Activated CD8-positive, alpha-beta memory T cell treated with anti-CD3 and anti-CD28 coated beads, Interleukin-2, amount 50 U/mL, for 24 hours (primary cell): ENCODE results near the gene ATG16L1.
"Not testable (repeated sequence)": the region's sequence is repeated elsewhere in the genome, so short reads cannot be mapped to it uniquely, and the experiment has no call there.

Experiments used
- DNase-seq: peaks from one replicate; pipeline ENCODE4 v3.0.0-alpha.2; 2020; ENCODE audit errors: extremely low read depth

ATG16L1 gene

DNA sequence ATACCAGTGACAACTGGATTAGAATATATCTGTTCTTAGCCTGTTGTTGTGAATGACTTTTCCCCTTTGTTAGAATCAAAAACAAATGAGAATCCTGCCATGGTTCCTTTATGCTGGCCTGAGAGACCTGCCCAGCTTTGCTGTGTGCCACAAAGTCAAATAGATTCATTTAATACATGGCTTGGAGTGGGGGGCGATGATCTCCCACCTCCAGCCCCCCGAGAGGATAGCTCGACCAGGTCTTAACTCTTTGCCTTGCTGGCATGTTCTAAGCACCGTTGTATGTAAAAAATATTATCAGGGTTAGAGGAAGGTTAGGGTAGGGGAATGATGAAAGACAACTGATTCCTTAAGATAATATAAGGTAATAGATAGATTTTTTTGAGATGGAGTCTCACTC, 80.7 kb downstream of the ATG16L1 start:
- no peak for DNase-seq

DNA sequence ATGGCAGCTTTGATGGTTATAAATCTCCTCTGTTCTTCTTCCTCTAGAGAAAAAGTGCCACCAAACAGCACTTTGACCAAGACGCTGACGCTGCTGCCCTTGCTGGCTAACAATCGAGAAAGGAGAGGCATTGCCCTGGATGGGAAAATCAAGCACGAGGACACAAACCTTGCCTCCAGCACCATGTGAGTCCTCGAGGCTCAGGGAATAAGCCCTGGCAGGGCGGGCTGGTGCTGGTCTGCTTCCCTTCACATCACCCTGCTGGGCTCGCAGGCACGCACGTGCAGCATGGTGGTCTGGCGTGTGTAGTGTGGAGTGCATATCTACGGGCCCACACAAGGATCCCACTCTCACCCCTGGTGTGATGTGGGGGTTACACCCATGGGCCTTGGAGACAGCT, 83.4 kb downstream of the ATG16L1 start:
- no peak for DNase-seq

DNA sequence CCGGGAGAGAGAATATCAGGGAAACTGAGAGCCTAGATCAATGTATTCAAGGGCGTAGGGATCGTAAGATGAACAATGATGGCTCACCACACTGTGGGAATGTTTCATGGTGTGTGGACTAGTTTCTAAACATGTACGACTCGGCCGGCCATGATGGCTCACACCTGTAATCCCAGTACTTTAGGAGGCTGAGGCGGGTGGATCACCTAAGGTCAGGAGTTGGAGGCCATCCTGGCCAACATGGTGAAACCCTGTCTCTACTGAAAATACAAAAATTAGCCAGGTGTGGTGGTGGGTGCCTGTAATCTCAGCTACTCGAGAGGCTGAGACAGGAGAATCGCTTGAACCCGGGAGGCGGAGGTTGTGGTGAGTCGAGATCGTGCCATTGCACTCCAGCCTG, 84.6 kb downstream of the ATG16L1 start:
- not testable (repeated sequence) for DNase-seq

DNA sequence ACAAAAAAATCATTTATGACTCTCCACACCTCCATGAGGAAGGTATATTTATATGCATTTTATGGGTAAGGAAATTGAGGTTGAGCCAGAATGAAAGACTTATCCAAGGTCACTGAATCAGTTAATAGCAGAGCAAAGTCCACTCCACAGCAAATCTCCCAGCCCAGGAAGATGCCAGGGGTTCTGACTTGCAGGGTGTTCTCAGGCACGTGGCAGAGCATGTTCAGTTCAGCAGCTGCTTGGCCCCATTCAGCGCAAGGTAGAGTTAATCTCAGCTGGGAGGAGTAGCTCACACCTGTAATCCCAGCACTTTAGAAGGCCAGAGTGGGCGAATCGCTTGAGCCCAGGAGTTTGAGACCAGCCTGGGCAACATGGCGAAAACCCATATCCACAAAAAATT, 85.1 kb downstream of the ATG16L1 start:
- DNase-seq: no peak

DNA sequence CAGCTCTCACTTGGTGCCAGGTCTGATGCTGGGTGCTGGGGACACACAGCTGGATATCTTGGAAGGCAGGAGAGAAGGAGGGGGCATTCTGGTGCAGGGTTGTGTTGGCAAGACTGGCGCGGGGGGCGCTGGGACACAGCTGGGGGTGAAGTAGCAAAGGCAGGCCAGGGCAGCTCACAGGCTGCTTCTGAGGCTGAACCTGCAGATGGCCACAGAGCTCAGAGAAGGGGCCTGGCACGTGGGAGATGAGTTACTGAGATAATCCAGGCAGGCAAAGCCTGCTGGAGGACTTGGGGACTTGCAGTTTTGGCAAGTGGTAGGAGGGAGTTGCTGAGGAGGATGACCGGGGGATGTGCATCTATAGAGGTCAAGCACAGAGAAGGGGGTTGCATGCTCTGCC, 86.6 kb downstream of the ATG16L1 start:
- no peak for DNase-seq

DNA sequence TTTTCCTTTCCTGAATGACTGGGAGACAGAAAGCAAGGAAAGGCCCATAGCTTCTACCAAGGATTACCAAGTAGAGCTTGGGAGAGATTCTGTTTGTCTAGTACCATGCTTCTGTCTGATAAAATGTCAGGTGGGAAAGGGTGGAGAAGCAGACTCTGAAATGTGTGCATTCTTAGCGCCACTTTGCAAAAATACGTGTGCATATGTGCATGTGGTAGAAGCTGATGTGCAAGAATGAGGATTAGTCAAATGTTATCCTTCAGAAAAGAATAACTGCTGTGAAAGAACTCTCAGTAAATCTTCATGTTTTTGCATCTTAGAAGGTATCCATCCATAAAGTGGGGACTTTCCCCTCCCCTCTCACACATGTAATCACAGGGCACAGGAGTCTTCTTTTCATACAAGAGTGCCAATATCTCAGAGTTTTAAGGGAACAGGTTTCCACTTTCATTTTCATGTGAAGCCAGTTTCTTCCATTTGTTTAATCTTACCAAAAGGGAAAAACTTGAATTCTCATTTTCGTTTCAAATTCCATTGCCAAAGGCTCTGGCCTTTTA, 87.4 kb downstream of the ATG16L1 start:
- DNase-seq: no peak

DNA sequence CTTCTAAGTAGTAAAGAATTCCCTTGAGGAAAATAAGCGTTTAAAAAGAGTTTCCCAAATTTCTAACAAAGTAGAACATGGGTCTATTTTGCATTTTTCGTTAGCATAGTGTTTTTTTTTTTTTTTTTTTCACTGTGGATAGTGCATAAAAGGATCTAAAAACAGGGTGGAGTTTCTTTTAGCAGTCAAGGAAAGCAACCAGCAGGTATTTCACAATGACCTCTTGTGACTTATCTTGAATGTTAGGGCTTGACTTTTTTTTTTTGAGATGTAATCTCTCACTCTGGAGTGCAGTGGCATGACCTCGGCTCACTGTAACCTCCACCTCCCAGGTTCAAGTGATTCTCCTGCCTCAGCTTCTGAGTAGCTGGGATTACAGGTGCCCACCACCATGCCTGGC, 88.0 kb downstream of the ATG16L1 start:
- DNase-seq: no peak

DNA sequence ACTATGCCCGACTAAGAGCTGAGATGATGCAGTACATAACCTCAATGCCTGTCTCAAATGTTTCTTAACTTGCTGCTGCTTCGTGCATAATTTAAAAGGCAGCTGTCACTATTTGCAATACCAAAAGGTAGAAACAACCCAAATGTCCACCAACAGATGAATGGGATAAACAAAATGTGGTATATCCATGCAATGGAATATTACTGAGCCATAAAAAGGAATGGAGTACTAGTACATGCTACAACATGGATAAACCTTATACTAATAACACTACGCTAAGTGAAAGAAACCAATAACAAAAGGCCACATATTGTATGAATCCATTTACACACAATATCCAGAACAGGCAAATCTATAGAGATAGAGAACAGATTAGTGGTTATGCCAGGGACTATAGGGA, 89.8 kb downstream of the ATG16L1 start:
- no peak for DNase-seq

DNA sequence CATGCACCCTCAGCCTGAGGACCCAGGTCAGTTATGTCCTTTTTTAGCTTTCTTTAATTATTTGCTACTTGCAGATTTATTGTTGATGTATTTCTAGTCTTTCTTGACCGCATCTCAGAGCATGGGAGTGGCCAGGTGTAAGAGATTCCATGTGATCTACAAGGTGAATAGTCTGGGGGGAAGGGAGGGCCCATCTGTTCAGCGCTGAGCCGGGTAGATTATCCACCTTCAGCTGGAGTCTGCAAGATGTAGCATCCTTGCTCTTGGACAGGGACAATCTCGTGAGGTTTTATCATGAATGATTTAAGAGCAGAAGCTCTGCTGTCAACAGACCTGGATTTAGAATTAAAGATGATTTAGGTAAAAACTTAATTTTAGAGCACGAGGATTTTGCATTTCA, 90.8 kb downstream of the ATG16L1 start:
- no peak for DNase-seq

DNA sequence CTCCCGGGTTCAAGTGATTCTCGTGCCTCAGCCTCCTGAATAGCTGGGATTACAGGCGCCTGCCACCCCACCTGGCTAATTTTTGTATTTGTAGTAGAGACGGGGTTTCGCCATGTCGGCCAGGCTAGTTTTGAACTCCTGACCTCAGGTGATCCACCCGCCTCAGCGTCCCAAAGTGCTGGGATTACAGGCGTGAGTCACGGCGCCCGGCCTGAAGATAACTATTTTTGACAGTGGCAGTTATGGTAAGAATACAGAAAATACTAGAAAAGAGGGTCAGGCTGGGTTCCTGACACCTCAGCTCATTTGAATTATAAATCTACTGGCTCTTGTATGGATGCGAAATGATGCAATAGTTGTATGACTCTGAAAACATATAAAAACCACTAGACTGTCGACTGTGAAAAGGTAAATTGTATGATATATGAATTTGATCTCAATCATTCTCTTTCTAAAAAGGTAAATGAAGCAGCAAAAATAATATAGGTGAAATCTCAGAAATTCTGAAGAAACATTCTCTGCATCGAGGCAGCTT, 91.8 kb downstream of the ATG16L1 start:
- DNase-seq: no peak
